Neural progenitor cell (in vitro differentiated cells): ENCODE results near the gene ADD3.

ENCODE experiments used
- CTCF ChIP-seq: fragments of 200-600 bp; sonication (generic); IDR thresholded peaks from 2 replicates; pipeline ENCODE4 v1.5.1; 2017; ENCODE audit warnings: antibody characterized with exemption, mild to moderate bottlenecking
- EZH2 ChIP-seq: fragments of 200-600 bp; sonication (generic); IDR thresholded peaks from 2 replicates; pipeline ENCODE4 v1.6.1; 2017; ENCODE audit warnings: antibody characterized with exemption, mild to moderate bottlenecking, moderate library complexity

DNA sequence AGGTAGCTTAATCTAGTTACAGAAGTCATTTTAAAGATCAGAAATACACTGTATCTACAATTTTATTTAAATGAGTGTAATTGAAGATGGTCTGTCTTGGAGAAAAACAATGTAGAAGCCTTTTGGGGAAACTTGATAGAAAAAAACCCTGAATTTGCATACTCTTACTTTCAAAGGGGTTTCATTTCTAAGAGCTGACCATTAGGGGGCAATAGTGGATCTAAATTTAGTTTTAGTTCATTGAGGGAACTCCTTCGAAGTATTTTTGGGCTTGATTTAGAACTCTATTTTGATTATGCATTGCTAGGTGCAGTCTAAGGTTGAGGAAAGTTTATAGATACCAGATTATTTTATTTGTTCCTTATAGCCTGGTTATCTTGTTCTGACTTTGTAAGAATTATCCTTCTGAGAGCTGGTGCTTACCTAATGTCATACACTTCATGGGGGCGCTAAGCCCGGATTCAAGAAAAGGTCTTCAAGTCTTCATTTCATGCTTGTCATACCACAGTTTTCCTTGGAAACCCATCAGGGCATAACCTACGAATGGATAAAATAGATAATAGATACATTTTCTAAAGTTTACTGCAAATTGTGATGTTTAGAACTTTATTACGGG lies 130.5 kb downstream of the ADD3 start:
- TF ChIP-seq CTCF (peak; percentile 80), EZH2 (no peak)
